Natural killer cell (primary cell): ENCODE results near the gene CHGA. TPM values are rescaled to one million over a fixed set of nuclear protein-coding genes. Genes with fewer than 3 reads are reported as not detected.

Experiments used
- ATAC-seq, 3 donors: fragments of 150-1000 bp in 2 of 3; fragments of 200-7000 bp in 1 of 3; cut with Tn5 transposase; 1 replicate in 1 of 3; 2 replicates in 2 of 3; pipeline ENCODE4 v1.10.0; 2021; ENCODE audit warnings: mild to moderate bottlenecking in 2 of 3, moderate library complexity in 2 of 3
- DNase-seq, 2 donors: peaks; one replicate each; pipeline versions ENCODE4 v3.0.0 to v3.0.0-alpha.2; 2013 to 2021; ENCODE audit warnings: mixed read lengths in 1 of 2
- H3K27ac ChIP-seq: one replicate; pipeline ENCODE4 v1.5.1; 2013; ENCODE audit warnings: mild to moderate bottlenecking, low read length
- H3K27me3 ChIP-seq: one replicate; pipeline ENCODE4 v1.6.1; 2013; ENCODE audit warnings: low read length; ENCODE audit not compliant: control insufficient read depth, insufficient read depth
- H3K36me3 ChIP-seq: one replicate; pipeline ENCODE4 v1.6.1; 2013; ENCODE audit warnings: low read length; ENCODE audit not compliant: control insufficient read depth, insufficient read depth
- H3K4me1 ChIP-seq: one replicate; pipeline ENCODE4 v1.6.1; 2013; ENCODE audit warnings: low read length; ENCODE audit not compliant: control insufficient read depth, insufficient read depth
- H3K4me3 ChIP-seq: one replicate; pipeline ENCODE4 v1.5.1; 2013; ENCODE audit warnings: low read length
- H3K9me3 ChIP-seq: one replicate; pipeline ENCODE4 v1.6.1; 2013; ENCODE audit warnings: low read length; ENCODE audit not compliant: control insufficient read depth, insufficient read depth
- H3K27ac Mint-ChIP-seq, 2 donors: one replicate each; pipeline ENCODE4 v1.8.0; 2022; ENCODE audit warnings: mild to moderate bottlenecking in 2 of 2, mixed read lengths in 2 of 2, moderate library complexity in 1 of 2
- H3K27me3 Mint-ChIP-seq, 2 donors: one replicate each; pipeline ENCODE4 v1.8.0; 2022; ENCODE audit warnings: low read depth in 2 of 2, mixed read lengths in 2 of 2
- H3K36me3 Mint-ChIP-seq: one replicate; pipeline ENCODE4 v1.8.0; 2022; ENCODE audit warnings: mixed read lengths
- H3K4me1 Mint-ChIP-seq, 2 donors: one replicate each; pipeline ENCODE4 v1.8.0; 2022; ENCODE audit warnings: mixed read lengths in 2 of 2
- H3K4me3 Mint-ChIP-seq: one replicate; pipeline ENCODE4 v1.8.0; 2022; ENCODE audit warnings: mild to moderate bottlenecking, moderate library complexity, mixed read lengths
- H3K9me3 Mint-ChIP-seq, 2 donors: one replicate each; pipeline ENCODE4 v1.8.0; 2022; ENCODE audit warnings: mixed read lengths in 2 of 2
- WGBS: methylation state at CpG from one replicate; pipeline ENCODE4 v1.1.7; 2013; ENCODE audit warnings: missing lambda C conversion rate; ENCODE audit not compliant: insufficient coverage; 5-methylcytosine and 5-hydroxymethylcytosine counted together
- intact Hi-C: fragments of 100-400 bp; cut with micrococcal nuclease; formaldehyde crosslinking; loops from one replicate; pipeline ENCODE4 v1.14.2; 2022
- total RNA-seq, 4 donors: library from RNA; stranded (reverse); fragments of 120-200 nt in 1 of 4; gene quantifications; one replicate each; pipeline versions ENCODE4 v1.2.3 to v1.2.4, GENCODE V29; 2013 to 2022
- TF ChIP-seq, protein P1 (sequence below): fragments of 200-600 bp; IDR thresholded peaks from one replicate; pipeline ENCODE4 v1.8.0; 2022; ENCODE audit warnings: antibody characterized with exemption

CHGA gene
- total RNA-seq, 3 donors from 2014 or later (not counting 1 experiment from before 2014, with no cell fraction given) = not detected

DNA sequence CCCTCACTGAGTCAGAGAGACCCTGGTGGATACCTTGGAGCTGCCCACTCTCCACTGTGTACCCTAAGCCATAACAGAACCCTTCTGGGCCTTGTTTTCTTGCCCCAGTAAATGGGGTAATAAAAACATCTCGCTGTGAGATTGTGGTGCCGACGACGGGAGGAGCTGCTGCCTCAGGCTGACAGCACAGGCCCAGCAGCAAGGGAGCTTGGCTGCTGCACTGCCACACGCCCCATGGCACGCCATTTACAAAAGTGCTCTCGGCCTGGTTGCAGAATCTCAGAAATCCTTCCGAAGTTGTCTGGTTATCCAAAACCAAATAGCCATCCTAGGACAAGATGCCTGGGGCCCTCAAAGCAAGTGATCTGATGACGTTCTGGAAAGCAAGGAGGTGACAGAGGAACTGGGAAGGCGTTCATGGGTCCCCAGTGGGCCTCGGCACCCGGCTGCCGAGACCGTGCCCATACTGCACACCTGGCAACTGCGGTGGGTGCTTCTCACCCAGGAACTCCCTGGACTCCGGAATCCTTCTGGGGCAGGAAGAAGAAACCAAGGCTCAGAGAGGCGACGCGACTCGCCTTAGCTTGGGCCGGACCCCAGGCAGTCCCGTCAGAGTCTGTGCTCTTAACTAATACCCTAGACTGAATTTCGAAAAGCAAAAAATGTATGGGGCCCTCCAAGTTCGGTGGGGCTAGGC, 26.7 kb downstream of the CHGA start:
- Histone ChIP-seq H3K27ac (no peak overlapping the region), H3K27me3 (no peaks in the 10 kb centered on the region), H3K9me3 (no peaks in the 10 kb centered on the region), H3K4me3 (no peak overlapping the region), H3K36me3 (peaks cover 49% of the 10 kb centered on the region), H3K4me1 (peaks cover 8% of the 10 kb centered on the region)
- Mint-ChIP-seq H3K4me1 (peaks cover 6 to 12% of the 10 kb centered on the region in 2 donors), H3K27ac (no peak overlapping the region), H3K4me3 (no peak overlapping the region), H3K9me3 (no peaks in the 10 kb centered on the region), H3K36me3 (no peaks in the 10 kb centered on the region), H3K27me3 (no peaks in the 10 kb centered on the region)
- ATAC-seq (no peak), DNase-seq (no peak)
- TF ChIP-seq, protein P1, sequence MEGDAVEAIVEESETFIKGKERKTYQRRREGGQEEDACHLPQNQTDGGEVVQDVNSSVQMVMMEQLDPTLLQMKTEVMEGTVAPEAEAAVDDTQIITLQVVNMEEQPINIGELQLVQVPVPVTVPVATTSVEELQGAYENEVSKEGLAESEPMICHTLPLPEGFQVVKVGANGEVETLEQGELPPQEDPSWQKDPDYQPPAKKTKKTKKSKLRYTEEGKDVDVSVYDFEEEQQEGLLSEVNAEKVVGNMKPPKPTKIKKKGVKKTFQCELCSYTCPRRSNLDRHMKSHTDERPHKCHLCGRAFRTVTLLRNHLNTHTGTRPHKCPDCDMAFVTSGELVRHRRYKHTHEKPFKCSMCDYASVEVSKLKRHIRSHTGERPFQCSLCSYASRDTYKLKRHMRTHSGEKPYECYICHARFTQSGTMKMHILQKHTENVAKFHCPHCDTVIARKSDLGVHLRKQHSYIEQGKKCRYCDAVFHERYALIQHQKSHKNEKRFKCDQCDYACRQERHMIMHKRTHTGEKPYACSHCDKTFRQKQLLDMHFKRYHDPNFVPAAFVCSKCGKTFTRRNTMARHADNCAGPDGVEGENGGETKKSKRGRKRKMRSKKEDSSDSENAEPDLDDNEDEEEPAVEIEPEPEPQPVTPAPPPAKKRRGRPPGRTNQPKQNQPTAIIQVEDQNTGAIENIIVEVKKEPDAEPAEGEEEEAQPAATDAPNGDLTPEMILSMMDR = no peak
- intact Hi-C loops = no loop called here
- WGBS = 98% methylated on average over 24 of the region's 24 CpGs

DNA sequence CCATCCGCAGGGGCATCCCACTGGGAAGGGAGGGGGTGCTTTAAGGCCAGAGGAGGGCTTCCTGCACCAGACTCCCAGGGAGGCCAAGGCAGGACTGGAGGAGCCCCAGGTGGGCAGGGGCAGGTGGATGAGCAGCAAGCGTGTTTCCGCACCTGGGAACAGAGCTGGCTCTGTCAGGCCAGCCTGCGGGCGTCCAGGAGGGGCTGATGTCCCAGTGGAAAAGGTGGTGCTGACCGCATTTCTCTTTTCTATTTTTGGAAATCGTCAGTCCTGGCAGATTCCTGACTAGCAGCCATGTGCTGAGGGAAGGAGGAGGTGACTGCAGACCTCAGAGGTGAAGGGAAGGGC, 27.2 kb downstream of the CHGA start:
- intact Hi-C loops = no loop called here

DNA sequence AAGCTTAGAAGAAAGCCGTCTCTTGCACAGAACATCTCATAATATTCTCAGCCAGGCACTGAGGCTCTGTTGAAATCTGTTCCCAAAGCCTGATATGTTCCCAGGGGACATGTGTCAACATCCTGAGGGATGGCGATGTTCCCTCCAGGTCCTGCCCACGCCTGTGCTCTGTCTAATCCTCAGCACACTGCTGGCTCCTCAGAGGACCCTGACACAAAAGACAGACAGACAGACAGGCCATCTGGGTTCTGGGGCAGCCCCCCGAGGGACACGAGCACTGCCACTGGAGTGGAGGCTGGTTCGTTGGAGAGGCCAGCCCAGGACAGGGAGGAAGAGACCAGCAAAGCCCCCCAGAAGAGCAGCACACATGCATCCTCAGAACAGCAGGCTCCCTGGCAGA, 27.8 kb downstream of the CHGA start:
- ATAC-seq = no peak
- H3K36me3 Mint-ChIP-seq = no peaks in the 10 kb centered on the region
- peaks cover 42% of the 10 kb centered on the region for H3K36me3 ChIP-seq

More for the DNA sequence above, 27.2 kb downstream of the CHGA start:
- no peak for ATAC-seq
- TF ChIP-seq, protein P1 = no peak
- Histone ChIP-seq H3K27me3 (no peaks in the 10 kb centered on the region), H3K36me3 (peaks cover 45% of the 10 kb centered on the region), H3K27ac (no peak overlapping the region), H3K4me3 (no peak overlapping the region), H3K9me3 (no peaks in the 10 kb centered on the region), H3K4me1 (peaks cover 8% of the 10 kb centered on the region)
- Mint-ChIP-seq H3K4me1 (peaks cover 6 to 8% of the 10 kb centered on the region in 2 donors), H3K9me3 (no peaks in the 10 kb centered on the region), H3K36me3 (no peaks in the 10 kb centered on the region), H3K27ac (no peak overlapping the region), H3K4me3 (no peak overlapping the region), H3K27me3 (no peaks in the 10 kb centered on the region)
- WGBS = 97% methylated on average over 7 of the region's 7 CpGs
- DNase-seq = no peak

More for the DNA sequence above, 27.8 kb downstream of the CHGA start:
- no peak for DNase-seq
- Mint-ChIP-seq H3K9me3 (no peaks in the 10 kb centered on the region), H3K4me3 (no peak overlapping the region), H3K4me1 (peaks cover 6 to 8% of the 10 kb centered on the region in 2 donors), H3K27me3 (no peaks in the 10 kb centered on the region), H3K27ac (no peak overlapping the region)
- no peaks in the 10 kb centered on the region for H3K27me3 ChIP-seq
- TF ChIP-seq, protein P1 = no peak
- no peaks in the 10 kb centered on the region for H3K9me3 ChIP-seq
- H3K27ac ChIP-seq = no peak overlapping the region
- intact Hi-C loops = no loop called here
- WGBS = 93% methylated on average over 6 of the region's 6 CpGs
- H3K4me3 ChIP-seq = no peak overlapping the region
- H3K4me1 ChIP-seq = peaks cover 8% of the 10 kb centered on the region
